HepG2 (cell line): ENCODE results near the gene CYP4A22. TPM values are rescaled to one million over a fixed set of nuclear protein-coding genes. Genes with fewer than 3 reads are reported as not detected.
A peak's percentile ranks its signal among the peaks of the same experiment; 100 is the strongest.

Source experiments
- CENPT ChIP-seq: sonication (generic); formaldehyde crosslinking; IDR thresholded peaks from 2 replicates; pipeline ENCODE4 v1.8.0; 2022; ENCODE audit warnings: low read depth, mild to moderate bottlenecking, moderate library complexity, missing genetic modification reagents
- KDM3A ChIP-seq: IDR thresholded peaks from 2 replicates; pipeline ENCODE4 v1.6.1; 2018; ENCODE audit warnings: low read depth, missing compliant biosample characterization
- MEIS2 ChIP-seq: sonication (generic); formaldehyde crosslinking; IDR thresholded peaks from 2 replicates; pipeline ENCODE4 v1.9.0; 2021; ENCODE audit warnings: mild to moderate bottlenecking, missing genetic modification reagents
- NCOA1 ChIP-seq: sonication (generic); formaldehyde crosslinking; IDR thresholded peaks from 2 replicates; pipeline ENCODE4 v1.9.0; 2021; ENCODE audit warnings: missing genetic modification reagents
- NFKBIZ ChIP-seq: IDR thresholded peaks from 2 replicates; pipeline ENCODE4 v1.6.1; 2018; ENCODE audit warnings: missing genetic modification reagents, missing compliant biosample characterization
- NKX3-1 ChIP-seq: sonication (generic); formaldehyde crosslinking; IDR thresholded peaks from 2 replicates; pipeline ENCODE4 v1.5.0; 2020; ENCODE audit warnings: missing genetic modification reagents
- PHB2 ChIP-seq: fragments of 450-650 bp; IDR thresholded peaks from 2 replicates; pipeline ENCODE4 v1.6.1; 2018; ENCODE audit not compliant: partially characterized antibody
- RXRB ChIP-seq: IDR thresholded peaks from 2 replicates; pipeline ENCODE4 v1.6.1; 2016; ENCODE audit warnings: borderline replicate concordance, missing genetic modification reagents, missing compliant biosample characterization
- SMAD3 ChIP-seq: sonication (generic); formaldehyde crosslinking; IDR thresholded peaks from 2 replicates; pipeline ENCODE4 v1.4.0; 2020; ENCODE audit warnings: missing genetic modification reagents
- TMF1 ChIP-seq: sonication (generic); formaldehyde crosslinking; IDR thresholded peaks from 2 replicates; pipeline ENCODE4 v1.8.1; 2022; ENCODE audit warnings: low read depth, missing genetic modification reagents
- TOPORS ChIP-seq: sonication (generic); formaldehyde crosslinking; IDR thresholded peaks from 2 replicates; pipeline ENCODE4 v1.8.0; 2023; ENCODE audit warnings: mild to moderate bottlenecking, missing genetic modification reagents
- ZBTB20 ChIP-seq: sonication (generic); formaldehyde crosslinking; IDR thresholded peaks from 2 replicates; pipeline ENCODE4 v1.8.1; 2023; ENCODE audit warnings: missing genetic modification reagents, low read depth, mild to moderate bottlenecking, borderline replicate concordance
- ZC3H13 ChIP-seq: sonication (generic); formaldehyde crosslinking; IDR thresholded peaks from 2 replicates; pipeline ENCODE4 v1.8.1; 2023; ENCODE audit warnings: mild to moderate bottlenecking, missing genetic modification reagents, moderate library complexity
- ZNF12 ChIP-seq: sonication (generic); formaldehyde crosslinking; IDR thresholded peaks from 2 replicates; pipeline ENCODE4 v1.5.0; 2020; ENCODE audit warnings: missing genetic modification reagents
- ZNF282 ChIP-seq: fragments of 450-650 bp; IDR thresholded peaks from 2 replicates; pipeline ENCODE4 v1.6.1; 2018; ENCODE audit not compliant: partially characterized antibody
- ZNF333 ChIP-seq: sonication (generic); formaldehyde crosslinking; IDR thresholded peaks from 2 replicates; pipeline ENCODE4 v1.4.0; 2020; ENCODE audit warnings: mild to moderate bottlenecking, missing genetic modification reagents, borderline replicate concordance
- ZNF350 ChIP-seq: sonication (generic); formaldehyde crosslinking; IDR thresholded peaks from 2 replicates; pipeline ENCODE4 v1.4.0; 2020; ENCODE audit warnings: mild to moderate bottlenecking, low read depth, missing genetic modification reagents, borderline replicate concordance
- ZNF496 ChIP-seq: sonication (generic); formaldehyde crosslinking; IDR thresholded peaks from 2 replicates; pipeline ENCODE4 v1.8.1; 2023; ENCODE audit warnings: mild to moderate bottlenecking, moderate library complexity, missing genetic modification reagents; ENCODE audit not compliant: insufficient replicate concordance
- ZNF564 ChIP-seq: sonication (generic); formaldehyde crosslinking; IDR thresholded peaks from 2 replicates; pipeline ENCODE4 v1.8.1; 2023; ENCODE audit warnings: mild to moderate bottlenecking, missing genetic modification reagents
- ZNF766 ChIP-seq: sonication (generic); formaldehyde crosslinking; IDR thresholded peaks from 2 replicates; pipeline ENCODE4 v1.5.0; 2020; ENCODE audit warnings: missing genetic modification reagents, borderline replicate concordance
- ZNF792 ChIP-seq: IDR thresholded peaks from 2 replicates; pipeline ENCODE4 v1.6.1; 2016
- polyA plus RNA-seq, 8 experiments: library from polyadenylated mRNA; depleted of rRNA in 3 of 8; stranded (reverse) in 7 of 8; unstranded in 1 of 8; fragments of >200 nt; fragmentation: Illumina TruSeq in 4 of 8; extraction: Trizol in 4 of 8; gene quantifications; 2 replicates each; pipeline versions ENCODE4 v1.2.1 to v1.2.3, GENCODE V29; 2011 to 2016; ENCODE audit warnings: low read depth in 4 of 8, missing spikeins in 1 of 8, mixed read lengths in 1 of 8; ENCODE audit not compliant: insufficient read depth in 1 of 8
- total RNA-seq, 5 experiments: library from RNA; depleted of rRNA; stranded (reverse); fragments of >200 nt; fragmentation: Illumina TruSeq; extraction: Trizol; gene quantifications; 2 replicates each; pipeline ENCODE4 v1.2.3, GENCODE V29; 2016; ENCODE audit warnings: low read depth in 1 of 5
- TF ChIP-seq, protein P1 (sequence below): sonication (generic); formaldehyde crosslinking; IDR thresholded peaks from 2 replicates; pipeline ENCODE4 v1.5.0; 2020; ENCODE audit warnings: mild to moderate bottlenecking, low read depth, missing genetic modification reagents, borderline replicate concordance
- TF ChIP-seq, protein P2 (sequence below): sonication (generic); formaldehyde crosslinking; IDR thresholded peaks from 2 replicates; pipeline ENCODE4 v1.5.1; 2020; ENCODE audit warnings: mild to moderate bottlenecking, missing genetic modification reagents, moderate library complexity
- TF ChIP-seq, protein P3 (sequence below): sonication (generic); formaldehyde crosslinking; IDR thresholded peaks from 2 replicates; pipeline ENCODE4 v1.8.0; 2022; ENCODE audit warnings: missing genetic modification reagents, mild to moderate bottlenecking, borderline replicate concordance
- TF ChIP-seq, protein P4 (sequence below): sonication (generic); formaldehyde crosslinking; IDR thresholded peaks from 2 replicates; pipeline ENCODE4 v1.8.1; 2023; ENCODE audit warnings: mild to moderate bottlenecking, inconsistent platforms, moderate library complexity, missing genetic modification reagents, borderline replicate concordance

CYP4A22 gene
- total and polyA plus RNA-seq, 2 of the 13 experiments (the other 11 are each of a cell fraction or from before 2014, with no cell fraction given) = not detected

DNA sequence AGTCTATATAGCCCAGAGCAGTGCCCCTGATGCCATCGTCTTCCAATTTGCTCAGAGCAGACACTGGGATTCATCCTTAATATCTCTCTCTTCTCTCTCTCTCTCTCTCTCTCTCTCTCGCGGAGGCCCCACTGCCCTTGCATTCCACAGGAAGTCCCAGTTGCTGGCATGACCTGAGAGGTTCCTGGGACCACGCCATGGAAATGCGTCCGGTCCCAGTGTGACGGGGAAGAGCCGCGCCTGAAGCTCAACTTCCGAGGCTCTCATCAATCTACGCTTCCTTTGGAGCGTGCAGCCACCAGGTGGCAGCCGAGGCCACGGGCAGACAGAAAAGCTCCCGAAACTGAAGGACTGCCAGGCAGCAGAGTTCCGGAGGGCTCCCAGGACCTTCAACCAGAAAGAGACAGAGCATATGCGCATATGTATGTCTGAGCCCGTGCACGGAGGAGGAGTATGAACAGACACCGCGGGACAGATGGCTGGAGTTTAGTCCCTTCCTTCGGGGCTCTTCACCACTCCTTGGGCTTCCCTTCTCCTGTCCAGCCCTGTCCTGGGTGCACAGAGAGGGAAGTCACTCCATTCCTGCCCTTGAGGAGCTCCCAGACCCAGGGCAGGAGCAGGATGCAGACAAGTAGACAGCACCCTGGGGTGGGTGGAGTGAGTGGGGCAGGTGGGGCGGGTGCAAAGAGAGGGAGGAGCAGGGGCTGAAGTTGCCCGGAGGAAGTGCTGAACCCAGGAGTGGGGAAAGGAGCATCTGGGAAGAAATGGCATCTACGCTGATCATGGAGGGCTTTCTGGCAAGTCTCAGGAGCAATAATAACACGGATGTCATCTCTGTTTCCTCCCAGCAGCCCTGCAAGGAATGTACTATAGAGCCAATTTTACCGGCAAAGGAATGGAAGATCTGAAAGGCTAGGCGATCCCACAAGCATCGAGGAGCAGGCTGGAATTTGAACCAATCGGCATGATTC, 42.1 kb downstream of the CYP4A22 start (continued):
- TF ChIP-seq, protein P1, sequence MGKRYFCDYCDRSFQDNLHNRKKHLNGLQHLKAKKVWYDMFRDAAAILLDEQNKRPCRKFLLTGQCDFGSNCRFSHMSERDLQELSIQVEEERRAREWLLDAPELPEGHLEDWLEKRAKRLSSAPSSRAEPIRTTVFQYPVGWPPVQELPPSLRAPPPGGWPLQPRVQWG (CRISPR knock-in tag) = no peak
- TF ChIP-seq CENPT (CRISPR knock-in tag) = no peak
- TF ChIP-seq PHB2 = no peak
- TF ChIP-seq ZNF333 (CRISPR knock-in tag) = no peak; the same call in 1 of the 2 replicates
- peak; percentile 49; the same call in 1 of the 2 replicates for TF ChIP-seq ZNF792
- TF ChIP-seq, protein P2, sequence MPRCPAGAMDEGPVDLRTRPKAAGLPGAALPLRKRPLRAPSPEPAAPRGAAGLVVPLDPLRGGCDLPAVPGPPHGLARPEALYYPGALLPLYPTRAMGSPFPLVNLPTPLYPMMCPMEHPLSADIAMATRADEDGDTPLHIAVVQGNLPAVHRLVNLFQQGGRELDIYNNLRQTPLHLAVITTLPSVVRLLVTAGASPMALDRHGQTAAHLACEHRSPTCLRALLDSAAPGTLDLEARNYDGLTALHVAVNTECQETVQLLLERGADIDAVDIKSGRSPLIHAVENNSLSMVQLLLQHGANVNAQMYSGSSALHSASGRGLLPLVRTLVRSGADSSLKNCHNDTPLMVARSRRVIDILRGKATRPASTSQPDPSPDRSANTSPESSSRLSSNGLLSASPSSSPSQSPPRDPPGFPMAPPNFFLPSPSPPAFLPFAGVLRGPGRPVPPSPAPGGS (CRISPR knock-in tag) = no peak
- no peak for TF ChIP-seq MEIS2 (CRISPR knock-in tag)
- TF ChIP-seq, protein P3, sequence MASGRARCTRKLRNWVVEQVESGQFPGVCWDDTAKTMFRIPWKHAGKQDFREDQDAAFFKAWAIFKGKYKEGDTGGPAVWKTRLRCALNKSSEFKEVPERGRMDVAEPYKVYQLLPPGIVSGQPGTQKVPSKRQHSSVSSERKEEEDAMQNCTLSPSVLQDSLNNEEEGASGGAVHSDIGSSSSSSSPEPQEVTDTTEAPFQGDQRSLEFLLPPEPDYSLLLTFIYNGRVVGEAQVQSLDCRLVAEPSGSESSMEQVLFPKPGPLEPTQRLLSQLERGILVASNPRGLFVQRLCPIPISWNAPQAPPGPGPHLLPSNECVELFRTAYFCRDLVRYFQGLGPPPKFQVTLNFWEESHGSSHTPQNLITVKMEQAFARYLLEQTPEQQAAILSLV (CRISPR knock-in tag) = no peak
- TF ChIP-seq ZBTB20 (CRISPR knock-in tag) = peak; percentile 28; the same call in 1 of the 2 replicates
- no peak for TF ChIP-seq ZC3H13 (CRISPR knock-in tag)
- TF ChIP-seq NCOA1 (CRISPR knock-in tag) = 0 out of 2 replicates have a peak, but pooled peaks have one; percentile 19
- no peak for TF ChIP-seq ZNF12 (CRISPR knock-in tag)
- TF ChIP-seq RXRB (CRISPR knock-in tag) = peak; percentile 58; the same call in 1 of the 2 replicates
- no peak for TF ChIP-seq TOPORS (CRISPR knock-in tag)
- peak; percentile 49; the same call in 1 of the 2 replicates for TF ChIP-seq ZNF350 (CRISPR knock-in tag)
- TF ChIP-seq, protein P4, sequence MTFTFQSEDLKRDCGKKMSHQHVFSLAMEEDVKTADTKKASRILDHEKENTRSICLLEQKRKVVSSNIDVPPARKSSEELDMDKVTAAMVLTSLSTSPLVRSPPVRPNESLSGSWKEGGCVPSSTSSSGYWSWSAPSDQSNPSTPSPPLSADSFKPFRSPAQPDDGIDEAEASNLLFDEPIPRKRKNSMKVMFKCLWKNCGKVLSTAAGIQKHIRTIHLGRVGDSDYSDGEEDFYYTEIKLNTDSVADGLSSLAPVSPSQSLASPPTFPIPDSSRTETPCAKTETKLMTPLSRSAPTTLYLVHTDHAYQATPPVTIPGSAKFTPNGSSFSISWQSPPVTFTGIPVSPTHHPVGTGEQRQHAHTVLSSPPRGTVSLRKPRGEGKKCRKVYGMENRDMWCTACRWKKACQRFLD = no peak
- TF ChIP-seq TMF1 (CRISPR knock-in tag) = no peak
- TF ChIP-seq NKX3-1 (CRISPR knock-in tag) = no peak
- no peak for TF ChIP-seq KDM3A (CRISPR knock-in tag)
- TF ChIP-seq ZNF766 (CRISPR knock-in tag) = no peak
- TF ChIP-seq NFKBIZ (CRISPR knock-in tag) = 0 out of 2 replicates have a peak, but pooled peaks have one; percentile 51
- TF ChIP-seq SMAD3 (CRISPR knock-in tag) = peak; percentile 67; the same call in 1 of the 2 replicates
- no peak for TF ChIP-seq ZNF564 (CRISPR knock-in tag)
- no peak for TF ChIP-seq ZNF282
- no peak for TF ChIP-seq ZNF496 (CRISPR knock-in tag)
